Measurements from ENCODE around the gene TF. TPM values are rescaled to one million over a fixed set of nuclear protein-coding genes. Genes with fewer than 3 reads are reported as not detected.

Gene TF
- total and polyA plus RNA-seq, 8 donors: 1.1 to 30.7 (median 5.6) TPM

DNA sequence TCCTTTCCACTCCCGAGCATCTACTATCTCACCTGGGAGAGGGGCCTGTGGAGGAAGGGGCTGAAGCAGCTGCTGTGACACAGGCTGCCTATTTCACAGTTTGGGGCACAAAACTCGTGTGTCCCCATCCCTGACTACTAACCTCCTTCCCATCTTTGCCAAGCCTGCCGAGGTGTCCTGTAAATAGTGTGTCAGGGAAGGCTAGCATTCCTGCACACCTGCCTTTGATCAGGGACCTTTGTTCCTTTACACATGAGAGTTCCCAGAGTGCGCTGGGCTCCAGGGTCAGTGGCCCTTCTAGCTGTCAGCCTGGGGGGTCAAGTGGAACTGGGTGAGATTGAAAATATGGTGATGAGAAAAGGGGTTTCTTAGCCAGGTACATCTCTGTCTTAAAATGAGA lies 13.0 kb upstream of the TF start:
- 20 to 22% methylated on average over 4 of the region's 4 CpGs for WGBS, 2 donors
- Histone ChIP-seq H3K9me3 (no peaks in the 10 kb centered on the region), H3K27me3 (no peaks in the 10 kb centered on the region), H3K4me3 (no peak overlapping the region), H3K27ac (peak overlapping the region in 2 of 4 donors; percentile 4 to 18), H3K4me1 (peaks cover 4 to 36% (median 18%) of the 10 kb centered on the region in 3 donors), H3K36me3 (no peaks in the 10 kb centered on the region)
- intact Hi-C loops (cut with DNase I): no loop called here
- ATAC-seq (peak; percentile 58 to 81 (median 76)), FAIRE-seq (no peak), DNase-seq (peak in 1 of 6 donors; percentile 61)
- no peak for TF ChIP-seq CTCF (IDR thresholded peaks at IDR 0.05)

DNA sequence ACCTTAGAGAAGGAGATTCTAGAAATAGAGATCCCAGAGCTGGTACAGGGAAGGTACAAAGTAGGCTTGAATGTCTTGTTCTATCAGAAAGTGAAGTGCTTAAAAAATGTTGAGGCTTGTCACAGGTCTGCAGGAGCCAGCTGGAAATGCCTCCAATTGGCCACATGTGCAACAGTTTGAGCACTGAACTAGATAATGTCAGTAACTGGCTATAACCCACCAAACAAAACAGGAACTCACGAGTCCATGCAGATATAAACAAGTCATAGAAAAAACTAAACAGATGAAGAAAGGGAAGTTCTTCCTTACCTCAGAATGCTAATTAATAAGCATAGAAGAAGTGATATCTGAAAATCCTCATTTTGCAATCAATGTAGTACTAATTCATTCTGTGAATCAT lies 11.9 kb upstream of the TF start:
- Histone ChIP-seq H3K27me3 (no peaks in the 10 kb centered on the region), H3K36me3 (no peaks in the 10 kb centered on the region), H3K4me1 (peaks cover 4 to 36% (median 18%) of the 10 kb centered on the region in 3 donors), H3K9me3 (no peaks in the 10 kb centered on the region), H3K27ac (peak overlapping the region in 1 of 4 donors; percentile 18), H3K4me3 (no peak overlapping the region)
- DNase-seq (no peak), FAIRE-seq (no peak), ATAC-seq (peak in 3 of 4 donors; percentile 9 to 39 (median 31))
- no peak for TF ChIP-seq CTCF (IDR thresholded peaks at IDR 0.05)
- WGBS, 2 donors: 19 to 26% methylated on average over 1 of the region's 1 CpG
- intact Hi-C loops (cut with DNase I): no loop called here

GRCh38 chr3:133742351-133743091 lies 3.7 kb upstream of the TF start:
- Histone ChIP-seq H3K27ac (peak overlapping the region in 1 of 4 donors; percentile 18), H3K36me3 (no peaks in the 10 kb centered on the region), H3K27me3 (no peaks in the 10 kb centered on the region), H3K9me3 (no peaks in the 10 kb centered on the region), H3K4me3 (no peak overlapping the region), H3K4me1 (peaks cover 0 to 6% (median 0%) of the 10 kb centered on the region in 3 donors)
- ATAC-seq: peak in 3 of 4 donors; percentile 61 to 73 (median 68)
- TF ChIP-seq CTCF (IDR thresholded peaks at IDR 0.05): no peak
- intact Hi-C loops (cut with DNase I): no loop called here
- DNase-seq: no peak
- WGBS, 2 donors: 21 to 33% methylated on average over 9 of the region's 9 CpGs
- FAIRE-seq: no peak

DNA sequence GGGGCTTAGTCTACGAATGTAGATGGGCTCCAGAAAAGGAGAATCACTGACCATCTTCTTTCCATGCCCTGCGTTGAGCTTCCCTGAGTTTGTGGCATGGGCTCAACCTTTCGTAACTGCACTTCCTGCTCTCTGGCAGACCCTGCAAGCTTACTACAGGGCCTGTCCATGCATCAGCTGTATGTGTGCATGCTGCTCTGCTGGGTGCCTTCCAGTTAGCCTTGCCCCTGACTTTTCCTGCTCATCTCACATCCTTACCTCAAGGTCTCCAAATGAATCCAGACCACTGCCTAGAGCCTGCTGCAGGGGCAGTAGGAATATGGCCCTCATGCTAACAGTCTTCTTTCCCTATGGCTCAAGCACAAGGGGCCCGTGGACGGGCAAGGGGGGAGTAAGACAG lies 2.0 kb upstream of the TF start:
- no peak for DNase-seq
- intact Hi-C loops (cut with DNase I): no loop called here
- no peak for TF ChIP-seq CTCF (IDR thresholded peaks at IDR 0.05)
- no peak overlapping the region for H3K27ac ChIP-seq
- ATAC-seq: no peak
- FAIRE-seq: no peak
- no peak overlapping the region for H3K4me3 ChIP-seq
- H3K4me1 ChIP-seq: peaks cover 0 to 6% (median 0%) of the 10 kb centered on the region in 3 donors
- 75 to 87% methylated on average over 5 of the region's 5 CpGs for WGBS, 2 donors
- no peaks in the 10 kb centered on the region for H3K27me3 ChIP-seq
- H3K36me3 ChIP-seq: no peaks in the 10 kb centered on the region
- H3K9me3 ChIP-seq: no peaks in the 10 kb centered on the region

DNA sequence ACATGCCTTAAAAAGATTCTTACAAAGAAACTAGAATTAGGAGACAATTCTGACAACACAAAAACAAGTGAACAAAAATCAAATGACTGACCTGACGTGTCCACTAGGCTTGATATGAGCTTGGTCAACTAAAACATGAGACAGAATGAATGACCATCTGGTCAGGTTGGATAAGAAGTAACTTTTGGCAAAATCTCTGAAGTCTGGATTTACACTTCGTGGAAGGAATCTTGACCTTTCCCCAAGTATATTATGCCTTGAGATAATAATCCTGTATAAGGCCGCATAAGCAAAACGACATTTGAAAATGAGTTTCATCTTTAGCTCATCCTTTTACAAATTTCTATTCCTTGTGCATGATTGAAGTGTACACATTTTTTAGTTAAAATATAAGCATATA lies 1.1 kb upstream of the TF start:
- H3K4me3 ChIP-seq: no peak overlapping the region
- H3K27ac ChIP-seq: no peak overlapping the region
- intact Hi-C loops (cut with DNase I): no loop called here
- DNase-seq (no peak), FAIRE-seq (no peak), ATAC-seq (no peak)
- no peaks in the 10 kb centered on the region for H3K27me3 ChIP-seq
- no peaks in the 10 kb centered on the region for H3K36me3 ChIP-seq
- WGBS, 2 donors: 51 to 56% methylated on average over 4 of the region's 4 CpGs
- H3K4me1 ChIP-seq: peaks cover 0 to 7% (median 0%) of the 10 kb centered on the region in 3 donors
- H3K9me3 ChIP-seq: no peaks in the 10 kb centered on the region
- TF ChIP-seq CTCF (IDR thresholded peaks at IDR 0.05): no peak

Measured in pancreas (tissue), 10 donors.